Heart right ventricle (tissue), 16 donors: Measurements from ENCODE around the gene NUCKS1. TPM values are rescaled to one million over a fixed set of nuclear protein-coding genes. Genes with fewer than 3 reads are reported as not detected.
A peak's percentile ranks its signal among the peaks of the same experiment; 100 is the strongest.

ENCODE experiments used
- ATAC-seq, 8 donors: fragments of 200-7000 bp; cut with Tn5 transposase; one replicate each; pipeline ENCODE4 v1.9.1; 2020; ENCODE audit warnings: mild to moderate bottlenecking in 8 of 8, moderate library complexity in 8 of 8, moderate number of reproducible peaks in 1 of 8
- DNase-seq, 2 donors: peaks; one replicate each; pipeline ENCODE4 v3.0.0-alpha.2; 2020
- H3K27ac ChIP-seq, 10 donors: fragments of 200-600 bp; sonication (generic) in 2 of 10; one replicate each; pipeline versions ENCODE4 v1.5.0 to v1.8.0; 2020 to 2022; ENCODE audit warnings: mild to moderate bottlenecking in 3 of 10
- H3K27me3 ChIP-seq, 7 donors: fragments of 200-600 bp; one replicate each; pipeline ENCODE4 v1.8.0; 2021 to 2022; ENCODE audit warnings: mild to moderate bottlenecking in 2 of 7
- H3K36me3 ChIP-seq, 9 donors: fragments of 200-600 bp; sonication (generic) in 1 of 9; one replicate each; pipeline versions ENCODE4 v1.5.0 to v1.8.0; 2020 to 2022; ENCODE audit warnings: mild to moderate bottlenecking in 2 of 9
- H3K4me1 ChIP-seq, 9 donors: fragments of 200-600 bp; sonication (generic) in 1 of 9; one replicate each; pipeline versions ENCODE4 v1.5.0 to v1.8.0; 2020 to 2022; ENCODE audit warnings: mild to moderate bottlenecking in 4 of 9
- H3K4me3 ChIP-seq, 10 donors: fragments of 200-600 bp; sonication (generic) in 2 of 10; one replicate each; pipeline versions ENCODE4 v1.5.0 to v1.8.0; 2020 to 2022; ENCODE audit warnings: mild to moderate bottlenecking in 7 of 10, moderate library complexity in 2 of 10
- H3K9me3 ChIP-seq, 11 donors: fragments of 200-600 bp in 10 of 11; sonication (generic) in 2 of 11; one replicate each; pipeline versions ENCODE4 v1.5.0 to v1.8.0; 2013 to 2022; ENCODE audit warnings: mild to moderate bottlenecking in 2 of 11, control low read depth in 1 of 11, moderate library complexity in 1 of 11
- CTCF ChIP-seq, 9 donors: fragments of 200-600 bp; sonication (generic) in 2 of 9; IDR thresholded peaks; one replicate each; pipeline versions ENCODE4 v1.5.0 to v1.8.0; 2021 to 2022; ENCODE audit warnings: antibody characterized with exemption in 9 of 9, mild to moderate bottlenecking in 5 of 9, moderate library complexity in 1 of 9
- WGBS, 2 donors: extraction: QIAGEN DNeasy Blood & Tissue Kit; methylation state at CpG; one replicate each; pipeline ENCODE4 v1.1.7; 2013; ENCODE audit warnings: inconsistent platforms in 1 of 2; 5-methylcytosine and 5-hydroxymethylcytosine counted together
- intact Hi-C, 10 donors: fragments of 100-400 bp; cut with DNase I; formaldehyde crosslinking; loops; one replicate each; pipeline versions ENCODE4 v1.11.1 to v1.14.2; 2022
- polyA plus RNA-seq, 2 donors: library from polyadenylated mRNA; stranded (reverse); fragments of 200-250 nt; gene quantifications; one replicate each; pipeline ENCODE4 v1.2.3, GENCODE V29; 2013
- total RNA-seq, 10 donors: library from RNA; stranded (reverse); fragmentation: NEBNext Ultra II Directional in 3 of 10; extraction: Animal tissue kit (Norgen Biotek cat#: 25700) in 3 of 10; gene quantifications; one replicate each; pipeline versions ENCODE4 v1.2.1 to v1.2.4, GENCODE V29; 2021 to 2023
- donor health status: Arrhythmogenic right ventricular cardiomyopathy.
- donor health status: ischemic (EF 13 %, LVEDD 7.1; RV severe dilation, severe dysfunction).
- donor health status: healthy with polysubstance abuse.
- donor health status: DM: no; HTN: yes; CAD: no.
- donor health status: DM: no; HTN: no; CAD: no.
- donor health status: ischemic (EF 25% LVEDD 6.9; RV normal size, moderate dysfunction).
- donor health status: ischemic (EF 25% LVEDD 5.7; RV mildly dilated, moderate dysfunction).
- donor health status: healthy.
- donor health status: DM: yes; HTN: yes; CAD: no.
- donor health status: Ischemic cardiomyopathy.
- donor health status: ischemic (EF 35%, LVEDD 5.7; RV mildly dilated, moderate dysfunction).
- donor health status: nonischemic (EF 11% LVEDD 7.7; RV severe dilation, severe dysfunction).
- donor health status: DM: yes; HTN: yes; CAD: no.
- donor health status: PGD.
- donor health status: ischemic (EF 29% LVEDD 5.4; RV normal size, mild dysfunction).
- donor health status: nonischemic (EF 23%, LVEDD 6.1; RV moderate dilation, normal function).

NUCKS1 gene
- total and polyA plus RNA-seq, 12 donors: 31.8 to 245 (median 211) TPM

GRCh38 chr1:205714190-205714905 is 35.6 kb downstream of the NUCKS1 start:
- H3K27me3 ChIP-seq: no peaks in the 10 kb centered on the region
- H3K4me3 ChIP-seq: no peak overlapping the region
- H3K27ac ChIP-seq: no peak overlapping the region
- H3K9me3 ChIP-seq: no peaks in the 10 kb centered on the region
- peaks cover 0 to 77% (median 42%) of the 10 kb centered on the region in 9 donors for H3K36me3 ChIP-seq
- WGBS, 2 donors: 82 to 86% methylated on average over 5 of the region's 5 CpGs
- intact Hi-C loops: loop anchor here in 3 of 10 donors (5.0 to 10.0 kb wide), 3 partner anchors 42 to 122 kb away; no protein-coding TSS in a partner anchor
- peaks cover 0 to 24% (median 13%) of the 10 kb centered on the region in 9 donors for H3K4me1 ChIP-seq
- TF ChIP-seq CTCF (IDR thresholded peaks at IDR 0.05): no peak
- DNase-seq: no peak
- ATAC-seq: no peak

GRCh38 chr1:205711105-205712048 is 38.6 kb downstream of the NUCKS1 start:
- H3K4me3 ChIP-seq: no peak overlapping the region
- DNase-seq (peak in 1 of 2 donors; percentile 79), ATAC-seq (peak; percentile 76 to 87 (median 80))
- WGBS, 2 donors: 43% methylated on average over 8 of the region's 8 CpGs
- no peaks in the 10 kb centered on the region for H3K27me3 ChIP-seq
- intact Hi-C loops: loop anchor here in 8 of 10 donors (1.0 to 10.0 kb wide), 7 partner anchors 39 to 121 kb away; no protein-coding TSS in a partner anchor
- peaks cover 0 to 41% (median 22%) of the 10 kb centered on the region in 9 donors for H3K4me1 ChIP-seq
- H3K9me3 ChIP-seq: no peaks in the 10 kb centered on the region
- H3K27ac ChIP-seq: peak overlapping the region in 1 of 10 donors; percentile 24
- H3K36me3 ChIP-seq: peaks cover 0 to 57% (median 12%) of the 10 kb centered on the region in 9 donors
- TF ChIP-seq CTCF (IDR thresholded peaks at IDR 0.05): peak; percentile 76 to 94 (median 90)

GRCh38 chr1:205710201-205711062 is 39.5 kb downstream of the NUCKS1 start:
- intact Hi-C loops: loop anchor here in 7 of 10 donors (1.0 to 10.0 kb wide), 6 partner anchors 38 to 118 kb away; no protein-coding TSS in a partner anchor

More at GRCh38 chr1:205710201-205711062, 39.5 kb downstream of the NUCKS1 start:
- no peak for TF ChIP-seq CTCF (IDR thresholded peaks at IDR 0.05)
- ATAC-seq: no peak
- H3K4me3 ChIP-seq: no peak overlapping the region
- H3K9me3 ChIP-seq: no peaks in the 10 kb centered on the region
- DNase-seq: no peak
- H3K36me3 ChIP-seq: peaks cover 0 to 48% (median 5%) of the 10 kb centered on the region in 9 donors
- no peak overlapping the region for H3K27ac ChIP-seq
- peaks cover 0 to 47% (median 26%) of the 10 kb centered on the region in 9 donors for H3K4me1 ChIP-seq
- 28 to 42% methylated on average over 1 of the region's 1 CpG for WGBS, 2 donors
- no peaks in the 10 kb centered on the region for H3K27me3 ChIP-seq
